ENCODE measurements around the gene VDR. TPM values are rescaled to one million over a fixed set of nuclear protein-coding genes. Genes with fewer than 3 reads are reported as not detected.
A peak's percentile ranks its signal among the peaks of the same experiment; 100 is the strongest.

VDR gene
- total and polyA plus RNA-seq, 12 donors = 6.9 to 80.1 (median 18.4) TPM

GRCh38 chr12:47862881-47863280 lies 41.9 kb downstream of the VDR start:
- Histone ChIP-seq H3K4me1 (replicated peaks in 1 of 2) (peaks cover 10 to 19% of the 10 kb centered on the region in 2 donors), H3K27me3 (no peaks in the 10 kb centered on the region), H3K27ac (peak overlapping the region in 1 of 5 donors; percentile 22), H3K36me3 (replicated peaks in 1 of 2) (no peaks in the 10 kb centered on the region), H3K4me3 (no peak overlapping the region), H3K9me3 (replicated peaks in 1 of 3) (no peaks in the 10 kb centered on the region)
- no peak for TF ChIP-seq POLR2A (IDR thresholded peaks at IDR 0.05)
- intact Hi-C loops (cut with DNase I) = loop anchor here in 1 of 2 donors (5.0 kb wide), 1 partner anchor 89 kb away; no protein-coding TSS in a partner anchor
- DNase-seq = peak in 1 of 7 donors; percentile 7
- 94 to 97% (median 96%) methylated on average over 5 to 7 of the region's 7 CpGs for WGBS, 4 donors

GRCh38 chr12:47862167-47862750 lies 42.5 kb downstream of the VDR start:
- Histone ChIP-seq H3K27me3 (no peaks in the 10 kb centered on the region), H3K36me3 (replicated peaks in 1 of 2) (peaks cover 0 to 2% of the 10 kb centered on the region in 2 donors), H3K27ac (no peak overlapping the region), H3K9me3 (replicated peaks in 1 of 3) (no peaks in the 10 kb centered on the region), H3K4me1 (replicated peaks in 1 of 2) (peaks cover 10 to 19% of the 10 kb centered on the region in 2 donors), H3K4me3 (no peak overlapping the region)
- TF ChIP-seq CTCF (IDR thresholded peaks at IDR 0.05) (no peak), POLR2A (IDR thresholded peaks at IDR 0.05) (no peak)
- WGBS, 4 donors = 71 to 85% (median 81%) methylated on average over 5 of the region's 5 CpGs
- DNase-seq = no peak
- intact Hi-C loops (cut with DNase I) = loop anchor here in 1 of 2 donors (5.0 kb wide), 1 partner anchor 90 kb away; no protein-coding TSS in a partner anchor

GRCh38 chr12:47860873-47861272 lies 43.9 kb downstream of the VDR start:
- Histone ChIP-seq H3K27ac (peak overlapping the region; percentile 30 to 90 (median 60)), H3K4me1 (replicated peaks in 1 of 2) (peaks cover 10 to 19% of the 10 kb centered on the region in 2 donors), H3K9me3 (replicated peaks in 1 of 3) (no peaks in the 10 kb centered on the region), H3K36me3 (replicated peaks in 1 of 2) (peaks cover 0 to 5% of the 10 kb centered on the region in 2 donors), H3K4me3 (no peak overlapping the region), H3K27me3 (no peaks in the 10 kb centered on the region)
- TF ChIP-seq POLR2A (IDR thresholded peaks at IDR 0.05) (no peak), CTCF (IDR thresholded peaks at IDR 0.05) (no peak)
- intact Hi-C loops (cut with DNase I) = loop anchor here in 1 of 2 donors (5.0 kb wide), 1 partner anchor 91 kb away; no protein-coding TSS in a partner anchor
- 56 to 71% (median 63%) methylated on average over 2 of the region's 2 CpGs for WGBS, 4 donors
- no peak for DNase-seq

DNA sequence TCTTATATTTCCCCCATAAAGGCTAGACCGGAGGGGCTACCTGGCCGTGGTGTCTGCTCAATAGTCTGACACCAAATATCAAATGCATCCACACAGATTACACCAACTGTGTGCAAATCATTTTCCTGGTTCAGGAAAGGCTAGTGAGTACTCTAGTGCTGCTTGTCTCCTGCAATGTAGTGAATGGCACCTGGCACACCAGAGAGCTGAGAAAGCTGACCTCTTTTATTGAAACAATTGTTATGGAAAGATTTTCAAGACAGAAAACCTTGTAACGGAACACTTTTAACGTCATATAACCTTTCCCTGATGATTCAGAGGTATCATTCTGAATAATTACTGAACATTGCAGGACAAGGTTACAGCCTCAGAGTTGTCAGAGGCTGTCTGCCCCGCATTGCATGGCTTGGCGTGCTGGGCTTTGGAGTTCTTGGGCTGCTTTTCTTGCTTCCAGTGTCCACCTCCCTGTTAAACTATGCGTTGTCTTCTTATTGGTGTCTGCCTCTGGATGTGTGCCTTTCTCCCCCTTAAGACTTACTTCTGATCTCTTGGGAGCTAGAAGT lies 44.4 kb downstream of the VDR start:
- Histone ChIP-seq H3K36me3 (replicated peaks in 1 of 2) (peaks cover 0 to 5% of the 10 kb centered on the region in 2 donors), H3K9me3 (replicated peaks in 1 of 3) (no peaks in the 10 kb centered on the region), H3K4me1 (replicated peaks in 1 of 2) (peaks cover 10 to 19% of the 10 kb centered on the region in 2 donors), H3K27me3 (no peaks in the 10 kb centered on the region), H3K27ac (peak overlapping the region; percentile 37 to 90 (median 63)), H3K4me3 (no peak overlapping the region)
- WGBS, 4 donors = 50 to 68% (median 56%) methylated on average over 7 of the region's 7 CpGs
- TF ChIP-seq CTCF (IDR thresholded peaks at IDR 0.05) (no peak), POLR2A (IDR thresholded peaks at IDR 0.05) (peak in 1 of 2 donors; percentile 73)
- intact Hi-C loops (cut with DNase I) = loop anchor here in 1 of 2 donors (5.0 kb wide), 1 partner anchor 92 kb away; no protein-coding TSS in a partner anchor
- DNase-seq = peak in 6 of 7 donors; percentile 57 to 82 (median 76)

Measured in adrenal gland (tissue), 12 donors.